HCT116 (cell line): ENCODE measurements around the gene KISS1R. TPM values are rescaled to one million over a fixed set of nuclear protein-coding genes. Genes with fewer than 3 reads are reported as not detected.
A peak's percentile ranks its signal among the peaks of the same experiment; 100 is the strongest.

Experiments used
- ATAC-seq: fragments of 200-7000 bp; cut with Tn5 transposase; 2 replicates; pipeline ENCODE4 v1.9.1; 2020; ENCODE audit warnings: mild to moderate bottlenecking, moderate library complexity
- BruUV-seq: library from RNA; stranded (reverse); fragments of 400-500 nt; replicated peaks from 2 replicates; lab custom pipeline; 2021; lab: Mats Ljungman, UMichigan
- CTCF ChIA-PET: fragments of 300-600 bp; sonication (Branson Sonifier 250); formaldehyde crosslinking; loops from one replicate; lab custom pipeline; 2021; ENCODE audit warnings: antibody characterized with exemption; lab: Charles Lee
- POLR2A ChIA-PET: fragments of 300-600, 350-600 bp; sonication (Branson Sonifier 250); formaldehyde crosslinking; loops from one replicate; lab custom pipeline; 2021; ENCODE audit warnings: antibody characterized with exemption; lab: Charles Lee
- RAD21 ChIA-PET, 2 experiments: fragments of 300-600 bp; sonication (Branson Sonifier 250); formaldehyde crosslinking; loops; one replicate each; lab custom pipeline; 2023; ENCODE audit warnings: low total read pairs in 2 of 2; ENCODE audit not compliant: uncharacterized antibody in 2 of 2, unreplicated experiment in 2 of 2, low non-redundant PET in 1 of 2; lab: Charles Lee
- DNase-seq: peaks from one replicate; pipeline ENCODE4 v3.0.0-alpha.2; 2010; ENCODE audit warnings: low read depth, low spot score
- H2AFZ ChIP-seq: fragments of 200-600 bp; shearing (Covaris generic), sonication (generic); 2 replicates; pipeline ENCODE4 v1.6.1; 2017; ENCODE audit warnings: low read depth, mixed run types, mixed read lengths, antibody characterized with exemption, low read length; ENCODE audit not compliant: poor library complexity, severe bottlenecking
- H3K27ac ChIP-seq: 2 replicates; pipeline ENCODE4 v1.5.1; 2012; ENCODE audit warnings: low read depth, low read length
- H3K27me3 ChIP-seq: fragments of 200-600 bp; sonication (generic); 2 replicates; pipeline ENCODE4 v1.6.1; 2016; ENCODE audit warnings: mixed run types, low read length, mixed read lengths; ENCODE audit not compliant: insufficient read depth
- H3K36me3 ChIP-seq, 2 experiments: fragments of 200-500 bp in 1 of 2; fragments of 200-600 bp in 1 of 2; sonication (Bioruptor generic) in 1 of 2; sonication (generic) in 1 of 2; 2 replicates each; pipeline versions ENCODE4 v1.5.1 to v1.6.1; 2014 to 2016; ENCODE audit warnings: low read length in 2 of 2, inconsistent platforms in 1 of 2, mixed read lengths in 1 of 2, mixed run types in 1 of 2; ENCODE audit not compliant: insufficient read depth in 2 of 2, control insufficient read depth in 1 of 2
- H3K4me1 ChIP-seq, 2 experiments: fragments of 200-600 bp in 1 of 2; sonication (generic) in 1 of 2; 2 replicates each; pipeline versions ENCODE4 v1.5.1 to v1.6.1; 2012 to 2017; ENCODE audit warnings: low read length in 2 of 2, inconsistent platforms in 1 of 2, mild to moderate bottlenecking in 1 of 2, mixed read lengths in 1 of 2, mixed run types in 1 of 2, moderate library complexity in 1 of 2; ENCODE audit not compliant: insufficient read depth in 2 of 2, control insufficient read depth in 1 of 2
- H3K4me2 ChIP-seq: fragments of 200-600 bp; sonication (generic); 2 replicates; pipeline ENCODE4 v1.6.1; 2017; ENCODE audit warnings: mixed run types, low read length, mixed read lengths
- H3K4me3 ChIP-seq, 2 experiments: fragments of 200-600 bp in 1 of 2; sonication (generic) in 1 of 2; replicated peaks in 1 of 2; 2 replicates each; pipeline ENCODE4 v1.5.1; 2011 to 2016; ENCODE audit warnings: low read length in 2 of 2, control low read depth in 1 of 2, low read depth in 1 of 2, mild to moderate bottlenecking in 1 of 2, mixed read lengths in 1 of 2, mixed run types in 1 of 2
- H3K79me2 ChIP-seq: fragments of 200-600 bp; sonication (generic); 2 replicates; pipeline ENCODE4 v1.6.1; 2017; ENCODE audit warnings: mild to moderate bottlenecking, mixed run types, low read length, moderate library complexity, mixed read lengths; ENCODE audit not compliant: insufficient read depth
- H3K9ac ChIP-seq: fragments of 200-600 bp; sonication (generic); 2 replicates; pipeline ENCODE4 v1.6.1; 2016; ENCODE audit warnings: low read length, mixed read lengths
- H3K9me2 ChIP-seq: fragments of 200-600 bp; sonication (generic), shearing (Covaris generic); 2 replicates; pipeline ENCODE4 v1.6.1; 2017; ENCODE audit warnings: mixed run types, mild to moderate bottlenecking, moderate library complexity; ENCODE audit not compliant: insufficient read depth
- H3K9me3 ChIP-seq, 2 experiments: fragments of 200-500 bp in 1 of 2; fragments of 200-600 bp in 1 of 2; sonication (Bioruptor generic) in 1 of 2; sonication (generic) in 1 of 2; 2 replicates each; pipeline ENCODE4 v1.6.1; 2014 to 2017; ENCODE audit warnings: low read length in 2 of 2, mixed read lengths in 2 of 2, inconsistent platforms in 1 of 2, low read depth in 1 of 2, mild to moderate bottlenecking in 1 of 2, mixed run types in 1 of 2, moderate library complexity in 1 of 2; ENCODE audit not compliant: control insufficient read depth in 1 of 2, insufficient read depth in 1 of 2
- H4K20me1 ChIP-seq: fragments of 200-600 bp; sonication (generic), shearing (Covaris generic); 2 replicates; pipeline ENCODE4 v1.6.1; 2017; ENCODE audit warnings: mixed run types, mild to moderate bottlenecking, moderate library complexity; ENCODE audit not compliant: insufficient read depth
- CEBPB ChIP-seq: IDR thresholded peaks from 2 replicates; pipeline ENCODE4 v1.6.1; 2012; ENCODE audit warnings: low read depth
- EGR1 ChIP-seq: IDR thresholded peaks from 2 replicates; pipeline ENCODE4 v1.6.1; 2012; ENCODE audit warnings: low read depth
- ELF1 ChIP-seq: IDR thresholded peaks from 2 replicates; pipeline ENCODE4 v1.6.1; 2012; ENCODE audit warnings: low read depth, borderline replicate concordance
- EZH2 ChIP-seq: fragments of 200-600 bp; sonication (generic); IDR thresholded peaks from 2 replicates; pipeline ENCODE4 v1.6.1; 2017; ENCODE audit warnings: antibody characterized with exemption, mixed run types
- EZH2phosphoT487 ChIP-seq: fragments of 200-600 bp; IDR thresholded peaks from 2 replicates; pipeline ENCODE4 v1.6.1; 2018; ENCODE audit warnings: antibody characterized with exemption, borderline replicate concordance
- JUND ChIP-seq: IDR thresholded peaks from 2 replicates; pipeline ENCODE4 v1.6.1; 2012
- POLR2A ChIP-seq: IDR thresholded peaks from 2 replicates; pipeline ENCODE4 v1.7.0; 2011; ENCODE audit warnings: borderline replicate concordance; ENCODE audit not compliant: insufficient read depth, insufficient read length; ENCODE audit errors: extremely low read depth
- POLR2AphosphoS5 ChIP-seq: IDR thresholded peaks from 2 replicates; pipeline ENCODE4 v1.6.1; 2011; ENCODE audit warnings: mild to moderate bottlenecking, low read depth, low read length, moderate library complexity
- RAD21 ChIP-seq: IDR thresholded peaks from 2 replicates; pipeline ENCODE4 v1.6.1; 2012; ENCODE audit warnings: low read depth, mild to moderate bottlenecking
- SIN3A ChIP-seq: IDR thresholded peaks from 2 replicates; pipeline ENCODE4 v1.6.1; 2012; ENCODE audit warnings: low read depth
- YY1 ChIP-seq: IDR thresholded peaks from 2 replicates; pipeline ENCODE4 v1.6.1; 2011; ENCODE audit warnings: low read length, low read depth, moderate library complexity, mild to moderate bottlenecking; ENCODE audit not compliant: insufficient replicate concordance; ENCODE audit errors: extremely low read depth
- ZFX ChIP-seq: fragments of 450-650 bp; IDR thresholded peaks from 2 replicates; pipeline ENCODE4 v1.6.1; 2017
- ZNF274 ChIP-seq: fragments of 200-500 bp; sonication (Bioruptor generic); IDR thresholded peaks from 2 replicates; pipeline ENCODE4 v1.6.1; 2014; ENCODE audit warnings: mild to moderate bottlenecking, low read depth, low read length, inconsistent platforms
- intact Hi-C: fragments of 100-400 bp; cut with micrococcal nuclease; formaldehyde crosslinking; loops from 2 replicates; pipeline ENCODE4 v1.10.0; 2022
- total RNA-seq: library from RNA; stranded (reverse); gene quantifications from one replicate; pipeline ENCODE4 v1.2.1, GENCODE V29; 2021; ENCODE audit not compliant: unreplicated experiment
- TF ChIP-seq, protein P1 (sequence below), 3 experiments: fragments of 200-600 bp in 1 of 3; sonication (generic) in 1 of 3; IDR thresholded peaks in 2 of 3; conservative IDR thresholded peaks in 1 of 3; 2 replicates each; pipeline ENCODE4 v1.5.1; 2012 to 2017; ENCODE audit warnings: low read depth in 2 of 3, low read length in 2 of 3, antibody characterized with exemption in 1 of 3, borderline replicate concordance in 1 of 3, control low read depth in 1 of 3, mild to moderate bottlenecking in 1 of 3, mixed read lengths in 1 of 3, mixed run types in 1 of 3, moderate library complexity in 1 of 3; ENCODE audit not compliant: insufficient read depth in 1 of 3
- TF ChIP-seq, protein P2 (sequence below): IDR thresholded peaks from 2 replicates; pipeline ENCODE4 v1.6.1; 2012; ENCODE audit warnings: low read depth
- TF ChIP-seq, protein P3 (sequence below): IDR thresholded peaks from 2 replicates; pipeline ENCODE4 v1.6.1; 2011; ENCODE audit warnings: mild to moderate bottlenecking, low read length, moderate library complexity; ENCODE audit not compliant: insufficient replicate concordance; ENCODE audit errors: extremely low read depth

The KISS1R gene
- total RNA-seq, 1 experiment from 2014 or later: 5.9 TPM

DNA sequence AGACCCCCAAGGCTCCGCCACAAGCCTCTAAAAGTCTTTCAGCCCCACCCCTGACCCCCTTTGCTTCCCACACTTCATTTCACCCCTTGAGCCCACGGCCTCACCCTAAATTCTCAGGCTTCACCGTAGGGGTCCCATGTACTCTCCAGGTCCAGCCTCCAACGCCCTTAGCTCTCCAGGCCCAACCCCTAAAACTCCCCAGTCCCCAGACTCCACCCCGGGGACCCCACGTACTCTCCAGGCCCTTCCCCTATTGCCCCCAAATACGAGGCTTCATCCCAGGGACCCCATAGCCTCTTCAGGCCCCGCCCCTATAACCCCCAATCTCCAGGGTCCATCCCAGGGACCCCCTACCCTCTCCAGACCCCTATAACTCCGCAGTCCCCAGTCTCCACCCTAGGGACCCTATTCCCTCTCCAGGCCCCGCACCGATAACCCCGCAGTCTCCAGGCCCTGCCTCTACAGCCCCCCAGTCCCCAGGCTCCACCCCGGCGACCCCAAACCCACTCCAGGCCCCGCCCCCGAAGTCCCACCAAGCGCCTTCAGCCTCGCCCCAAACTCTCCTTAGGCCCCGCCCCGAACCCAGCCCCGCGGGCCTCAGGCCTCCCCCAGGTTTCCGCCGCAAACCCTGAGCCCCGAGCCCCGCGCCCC is 24.8 kb upstream of the KISS1R start:
- TF ChIP-seq SIN3A (no peak), EZH2phosphoT487 (no peak), CEBPB (no peak), ZNF274 (no peak), EGR1 (no peak), POLR2A (no peak), POLR2AphosphoS5 (no peak), ZFX (no peak), YY1 (no peak), JUND (no peak), EZH2 (no peak), ELF1 (no peak), RAD21 (no peak)
- TF ChIP-seq, protein P1, sequence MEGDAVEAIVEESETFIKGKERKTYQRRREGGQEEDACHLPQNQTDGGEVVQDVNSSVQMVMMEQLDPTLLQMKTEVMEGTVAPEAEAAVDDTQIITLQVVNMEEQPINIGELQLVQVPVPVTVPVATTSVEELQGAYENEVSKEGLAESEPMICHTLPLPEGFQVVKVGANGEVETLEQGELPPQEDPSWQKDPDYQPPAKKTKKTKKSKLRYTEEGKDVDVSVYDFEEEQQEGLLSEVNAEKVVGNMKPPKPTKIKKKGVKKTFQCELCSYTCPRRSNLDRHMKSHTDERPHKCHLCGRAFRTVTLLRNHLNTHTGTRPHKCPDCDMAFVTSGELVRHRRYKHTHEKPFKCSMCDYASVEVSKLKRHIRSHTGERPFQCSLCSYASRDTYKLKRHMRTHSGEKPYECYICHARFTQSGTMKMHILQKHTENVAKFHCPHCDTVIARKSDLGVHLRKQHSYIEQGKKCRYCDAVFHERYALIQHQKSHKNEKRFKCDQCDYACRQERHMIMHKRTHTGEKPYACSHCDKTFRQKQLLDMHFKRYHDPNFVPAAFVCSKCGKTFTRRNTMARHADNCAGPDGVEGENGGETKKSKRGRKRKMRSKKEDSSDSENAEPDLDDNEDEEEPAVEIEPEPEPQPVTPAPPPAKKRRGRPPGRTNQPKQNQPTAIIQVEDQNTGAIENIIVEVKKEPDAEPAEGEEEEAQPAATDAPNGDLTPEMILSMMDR (IDR thresholded peaks at IDR 0.05 in 2 of 3, conservative IDR thresholded peaks at IDR 0.05 in 1 of 3; ENCODE audit: borderline replicate concordance in 1 of 3, insufficient read depth in 1 of 3, low read depth in 2 of 3, low read length in 2 of 3): no peak
- TF ChIP-seq, protein P2, sequence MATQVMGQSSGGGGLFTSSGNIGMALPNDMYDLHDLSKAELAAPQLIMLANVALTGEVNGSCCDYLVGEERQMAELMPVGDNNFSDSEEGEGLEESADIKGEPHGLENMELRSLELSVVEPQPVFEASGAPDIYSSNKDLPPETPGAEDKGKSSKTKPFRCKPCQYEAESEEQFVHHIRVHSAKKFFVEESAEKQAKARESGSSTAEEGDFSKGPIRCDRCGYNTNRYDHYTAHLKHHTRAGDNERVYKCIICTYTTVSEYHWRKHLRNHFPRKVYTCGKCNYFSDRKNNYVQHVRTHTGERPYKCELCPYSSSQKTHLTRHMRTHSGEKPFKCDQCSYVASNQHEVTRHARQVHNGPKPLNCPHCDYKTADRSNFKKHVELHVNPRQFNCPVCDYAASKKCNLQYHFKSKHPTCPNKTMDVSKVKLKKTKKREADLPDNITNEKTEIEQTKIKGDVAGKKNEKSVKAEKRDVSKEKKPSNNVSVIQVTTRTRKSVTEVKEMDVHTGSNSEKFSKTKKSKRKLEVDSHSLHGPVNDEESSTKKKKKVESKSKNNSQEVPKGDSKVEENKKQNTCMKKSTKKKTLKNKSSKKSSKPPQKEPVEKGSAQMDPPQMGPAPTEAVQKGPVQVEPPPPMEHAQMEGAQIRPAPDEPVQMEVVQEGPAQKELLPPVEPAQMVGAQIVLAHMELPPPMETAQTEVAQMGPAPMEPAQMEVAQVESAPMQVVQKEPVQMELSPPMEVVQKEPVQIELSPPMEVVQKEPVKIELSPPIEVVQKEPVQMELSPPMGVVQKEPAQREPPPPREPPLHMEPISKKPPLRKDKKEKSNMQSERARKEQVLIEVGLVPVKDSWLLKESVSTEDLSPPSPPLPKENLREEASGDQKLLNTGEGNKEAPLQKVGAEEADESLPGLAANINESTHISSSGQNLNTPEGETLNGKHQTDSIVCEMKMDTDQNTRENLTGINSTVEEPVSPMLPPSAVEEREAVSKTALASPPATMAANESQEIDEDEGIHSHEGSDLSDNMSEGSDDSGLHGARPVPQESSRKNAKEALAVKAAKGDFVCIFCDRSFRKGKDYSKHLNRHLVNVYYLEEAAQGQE: no peak
- TF ChIP-seq, protein P3, sequence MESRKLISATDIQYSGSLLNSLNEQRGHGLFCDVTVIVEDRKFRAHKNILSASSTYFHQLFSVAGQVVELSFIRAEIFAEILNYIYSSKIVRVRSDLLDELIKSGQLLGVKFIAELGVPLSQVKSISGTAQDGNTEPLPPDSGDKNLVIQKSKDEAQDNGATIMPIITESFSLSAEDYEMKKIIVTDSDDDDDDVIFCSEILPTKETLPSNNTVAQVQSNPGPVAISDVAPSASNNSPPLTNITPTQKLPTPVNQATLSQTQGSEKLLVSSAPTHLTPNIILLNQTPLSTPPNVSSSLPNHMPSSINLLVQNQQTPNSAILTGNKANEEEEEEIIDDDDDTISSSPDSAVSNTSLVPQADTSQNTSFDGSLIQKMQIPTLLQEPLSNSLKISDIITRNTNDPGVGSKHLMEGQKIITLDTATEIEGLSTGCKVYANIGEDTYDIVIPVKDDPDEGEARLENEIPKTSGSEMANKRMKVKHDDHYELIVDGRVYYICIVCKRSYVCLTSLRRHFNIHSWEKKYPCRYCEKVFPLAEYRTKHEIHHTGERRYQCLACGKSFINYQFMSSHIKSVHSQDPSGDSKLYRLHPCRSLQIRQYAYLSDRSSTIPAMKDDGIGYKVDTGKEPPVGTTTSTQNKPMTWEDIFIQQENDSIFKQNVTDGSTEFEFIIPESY: no peak
- TF ChIP-seq, all 23 proteins: peak for 0
- ChIA-PET RAD21 (no interaction called here), POLR2A (interaction anchor here (0.9 kb wide), 1 partner anchor 20 kb away, joined by 5 read pairs; no protein-coding TSS in a partner anchor), CTCF (no interaction called here)
- no peak for DNase-seq
- Histone ChIP-seq H3K4me3 (peak overlapping the region; percentile 83 to 85), H3K9me2 (no peaks in the 10 kb centered on the region), H3K4me1 (peaks cover 0 to 13% of the 10 kb centered on the region in 2 experiments; a peak in 2 of 4 replicates), H3K27ac (peak overlapping the region; percentile 82), H2AFZ (no peak overlapping the region), H3K9me3 (no peaks in the 10 kb centered on the region), H3K79me2 (peaks cover 12% of the 10 kb centered on the region; the same call in 1 of the 2 replicates), H4K20me1 (no peaks in the 10 kb centered on the region), H3K4me2 (peak overlapping the region; percentile 80), H3K9ac (peak overlapping the region; percentile 87), H3K36me3 (peaks cover 10 to 19% of the 10 kb centered on the region in 2 experiments; a peak in 3 of 4 replicates), H3K27me3 (no peaks in the 10 kb centered on the region)
- intact Hi-C loops: no loop called here
- no TSS peak for BruUV-seq
- peak; percentile 35 for ATAC-seq
